ENCODE data around the gene AR. TPM values are rescaled to one million over a fixed set of nuclear protein-coding genes. Genes with fewer than 3 reads are reported as not detected.

AR gene
- total RNA-seq, 4 donors from 2014 or later: 8.0 to 22.2 (median 14.6) TPM

- TF ChIP-seq, protein P1, sequence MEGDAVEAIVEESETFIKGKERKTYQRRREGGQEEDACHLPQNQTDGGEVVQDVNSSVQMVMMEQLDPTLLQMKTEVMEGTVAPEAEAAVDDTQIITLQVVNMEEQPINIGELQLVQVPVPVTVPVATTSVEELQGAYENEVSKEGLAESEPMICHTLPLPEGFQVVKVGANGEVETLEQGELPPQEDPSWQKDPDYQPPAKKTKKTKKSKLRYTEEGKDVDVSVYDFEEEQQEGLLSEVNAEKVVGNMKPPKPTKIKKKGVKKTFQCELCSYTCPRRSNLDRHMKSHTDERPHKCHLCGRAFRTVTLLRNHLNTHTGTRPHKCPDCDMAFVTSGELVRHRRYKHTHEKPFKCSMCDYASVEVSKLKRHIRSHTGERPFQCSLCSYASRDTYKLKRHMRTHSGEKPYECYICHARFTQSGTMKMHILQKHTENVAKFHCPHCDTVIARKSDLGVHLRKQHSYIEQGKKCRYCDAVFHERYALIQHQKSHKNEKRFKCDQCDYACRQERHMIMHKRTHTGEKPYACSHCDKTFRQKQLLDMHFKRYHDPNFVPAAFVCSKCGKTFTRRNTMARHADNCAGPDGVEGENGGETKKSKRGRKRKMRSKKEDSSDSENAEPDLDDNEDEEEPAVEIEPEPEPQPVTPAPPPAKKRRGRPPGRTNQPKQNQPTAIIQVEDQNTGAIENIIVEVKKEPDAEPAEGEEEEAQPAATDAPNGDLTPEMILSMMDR (IDR thresholded peaks at IDR 0.05): no peak
- DNase-seq (ENCODE audit: low spot score) (no peak), ATAC-seq (ENCODE audit: low FRiP score) (no peak)
These were observed 63.6 kb downstream of the AR start for GRCh38 chrX:67607466-67607865.

DNA sequence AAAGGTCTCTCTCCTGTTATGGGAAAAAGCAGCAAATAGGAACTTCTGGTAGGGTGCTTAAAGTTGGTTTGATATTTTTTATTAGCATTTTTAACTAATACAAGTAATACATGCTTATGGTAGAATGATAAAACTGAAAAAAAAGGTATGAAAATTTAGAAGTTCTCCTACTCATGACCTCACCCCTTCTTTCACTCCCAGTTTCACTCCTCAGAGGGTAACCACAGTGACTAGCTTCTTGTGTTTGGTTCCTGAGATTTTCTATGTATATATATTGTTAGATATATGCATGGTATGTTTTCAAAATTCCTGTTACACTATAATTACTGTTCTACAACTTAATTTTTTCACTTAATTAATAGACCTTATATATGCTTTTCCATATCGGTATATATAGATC is 66.5 kb downstream of the AR start:
- no peak for DNase-seq (ENCODE audit: low spot score)
- TF ChIP-seq, protein P1 (IDR thresholded peaks at IDR 0.05): no peak
- ATAC-seq (ENCODE audit: low FRiP score): no peak

DNA sequence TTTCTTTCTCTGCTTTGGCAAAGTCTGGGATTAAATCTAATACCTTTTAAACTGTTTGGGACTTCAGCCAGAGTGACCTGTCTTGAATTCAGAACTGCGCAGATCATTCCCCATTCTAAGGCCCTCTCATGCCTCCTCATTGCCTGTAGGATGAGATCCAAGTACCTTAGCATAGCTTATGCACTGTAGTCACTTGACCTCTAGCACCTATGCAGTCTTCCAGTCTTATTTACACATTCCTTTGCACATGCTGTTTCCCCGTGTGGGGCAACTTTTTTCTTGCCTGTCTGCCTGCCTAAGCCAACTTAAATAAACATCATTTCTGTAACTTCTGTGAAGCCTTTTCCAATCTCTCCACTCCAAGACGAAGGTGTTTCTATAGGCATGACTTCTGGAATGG is 68.4 kb downstream of the AR start:
- ATAC-seq (ENCODE audit: low FRiP score) (no peak), DNase-seq (ENCODE audit: low spot score) (no peak)
- TF ChIP-seq, protein P1 (IDR thresholded peaks at IDR 0.05): no peak

- no peak for DNase-seq (ENCODE audit: low spot score)
- ATAC-seq (ENCODE audit: low FRiP score): no peak
- TF ChIP-seq, protein P1 (IDR thresholded peaks at IDR 0.05): no peak
These were observed 69.5 kb downstream of the AR start for GRCh38 chrX:67613366-67613765.

GRCh38 chrX:67613996-67614395 is 70.2 kb downstream of the AR start:
- TF ChIP-seq, protein P1 (IDR thresholded peaks at IDR 0.05): no peak
- ATAC-seq (ENCODE audit: low FRiP score): no peak

DNA sequence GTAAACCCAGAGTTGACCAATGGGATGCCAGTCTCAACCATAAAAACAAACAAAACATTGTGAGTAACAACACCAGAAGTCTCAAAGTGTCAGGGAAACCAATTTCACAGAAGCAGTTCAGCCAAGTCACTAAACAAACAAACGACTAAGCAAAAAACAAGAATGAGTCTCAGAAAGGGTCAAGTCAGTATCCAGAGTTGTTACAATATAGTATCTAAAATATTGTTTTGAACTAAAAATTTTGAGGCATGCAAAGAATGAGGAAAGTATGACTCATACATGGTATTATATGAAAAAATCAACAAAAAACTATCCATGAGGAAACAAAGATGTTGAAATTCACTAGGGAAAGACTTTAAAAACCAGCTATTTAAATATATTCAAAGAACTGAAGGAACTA is 70.6 kb downstream of the AR start:
- DNase-seq (ENCODE audit: low spot score) (no peak), ATAC-seq (ENCODE audit: low FRiP score) (no peak)
- TF ChIP-seq, protein P1 (IDR thresholded peaks at IDR 0.05): no peak

More at GRCh38 chrX:67613996-67614395, 70.2 kb downstream of the AR start:
- no peak for DNase-seq (ENCODE audit: low spot score)

GRCh38 chrX:67619253-67619652 is 75.4 kb downstream of the AR start:
- DNase-seq (ENCODE audit: low spot score): no peak
- ATAC-seq (ENCODE audit: low FRiP score): peak; percentile 23
- TF ChIP-seq, protein P1 (IDR thresholded peaks at IDR 0.05): no peak

Data from omental fat pad (tissue), 4 donors.